Measurements from ENCODE around the gene ATF1. TPM values are rescaled to one million over a fixed set of nuclear protein-coding genes. Genes with fewer than 3 reads are reported as not detected.

The ATF1 gene
- total and polyA plus RNA-seq, 2 of the 8 experiments (the other 6 are each of a cell fraction or from before 2014, with no cell fraction given) = 23.2 to 41.8 TPM

DNA sequence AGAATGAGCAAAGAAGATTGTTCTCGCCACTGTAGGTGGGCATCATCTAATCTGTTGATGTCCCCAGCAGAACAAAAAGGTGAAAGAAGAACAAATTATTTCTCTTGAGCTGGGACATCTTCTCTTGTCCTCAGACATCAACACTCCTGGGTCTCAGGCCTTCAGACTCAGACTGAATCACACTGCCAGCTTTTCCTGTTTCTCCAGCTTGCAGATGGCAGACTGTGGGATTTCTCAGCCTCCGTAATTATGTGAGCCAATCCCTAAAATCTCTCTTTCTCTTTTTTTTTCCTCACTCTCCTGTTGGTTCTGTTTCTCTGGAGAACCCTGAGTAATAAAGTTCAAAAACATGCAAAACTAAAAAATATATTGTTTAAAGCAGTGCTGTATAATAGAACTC is 75.1 kb downstream of the ATF1 start:
- Histone ChIP-seq H3K23ac (ENCODE audit: insufficient read length) (no peak overlapping the region), H3K18ac (ENCODE audit: extremely low read depth, low read length) (no peak overlapping the region), H2AK5ac (ENCODE audit: low read depth, low read length) (no peak overlapping the region), H3K9me3 (ENCODE audit: insufficient read depth in 2 of 2, low read depth in 1 of 2, low read length in 1 of 2) (peaks cover 10 to 15% of the 10 kb centered on the region in 2 experiments), H2AFZ (ENCODE audit: low read length) (no peak overlapping the region), H3K4me3 (ENCODE audit: extremely low read depth in 1 of 4, insufficient read depth in 2 of 4, low read depth in 3 of 4, low read length in 4 of 4) (no peak overlapping the region), H3K27ac (ENCODE audit: low read depth, low read length) (no peak overlapping the region), H4K20me1 (replicated peaks in 1 of 2; ENCODE audit: control insufficient read depth in 1 of 2, insufficient read depth in 2 of 2, low read length in 2 of 2) (no peaks in the 10 kb centered on the region), H3K4me2 (ENCODE audit: insufficient read depth in 1 of 2, low read depth in 2 of 2, low read length in 2 of 2) (no peak overlapping the region), H3K79me2 (ENCODE audit: control insufficient read depth in 1 of 2, insufficient read depth in 2 of 2, low read length in 2 of 2) (no peaks in the 10 kb centered on the region), H2BK15ac (ENCODE audit: low read length) (no peak overlapping the region), H3K4me1 (replicated peaks in 1 of 4; ENCODE audit: control insufficient read depth in 3 of 4, insufficient read depth in 4 of 4, low read length in 3 of 4) (no peaks in the 10 kb centered on the region; a peak in 1 of 7 replicates), H3K14ac (ENCODE audit: insufficient read length) (no peak overlapping the region), H3K27me3 (replicated peaks in 1 of 4; ENCODE audit: control insufficient read depth in 3 of 4, extremely low read depth in 1 of 4, insufficient read depth in 3 of 4, low read length in 3 of 4) (no peaks in the 10 kb centered on the region; a peak in 1 of 7 replicates), H4K5ac (ENCODE audit: insufficient read length, low read depth, low read length) (no peak overlapping the region), H3K4ac (replicated peaks; ENCODE audit: insufficient read length, low read depth, low read length) (no peak overlapping the region), H4K91ac (replicated peaks; ENCODE audit: insufficient read length, low read length) (no peak overlapping the region), H4K8ac (ENCODE audit: extremely low read depth, insufficient read depth, low read length) (no peak overlapping the region), H2BK5ac (ENCODE audit: low read depth, low read length) (no peak overlapping the region), H2BK12ac (ENCODE audit: low read depth, low read length) (no peak overlapping the region), H2BK120ac (replicated peaks; ENCODE audit: low read depth, low read length) (no peak overlapping the region), H3K79me1 (ENCODE audit: low read depth, low read length) (no peaks in the 10 kb centered on the region), H3K36me3 (ENCODE audit: control insufficient read depth in 2 of 4, insufficient read depth in 4 of 4, low read length in 3 of 4) (no peaks in the 10 kb centered on the region), H3K56ac (replicated peaks; ENCODE audit: insufficient read length, low read depth, low read length) (no peak overlapping the region), H3K23me2 (ENCODE audit: low read depth, low read length) (no peaks in the 10 kb centered on the region), H2BK20ac (ENCODE audit: low read length) (no peak overlapping the region), H3K9ac (replicated peaks in 1 of 4; ENCODE audit: extremely low read depth in 1 of 4, low read depth in 3 of 4, low read length in 3 of 4) (no peak overlapping the region)
- WGBS, 2 experiments (ENCODE audit: extremely low coverage in 1 of 2, insufficient coverage in 1 of 2, insufficient read length in 1 of 2, insufficient replicate concordance in 2 of 2, low coverage in 1 of 2, low lambda C conversion rate in 2 of 2, missing lambda C conversion rate in 1 of 2) = 80% methylated on average over 2 of the region's 2 CpGs; no CpG with 5 or more reads in 1 of the 2 experiments
- no peak for DNase-seq (ENCODE audit: low read depth in 1 of 2, low spot score in 2 of 2)
- ChIA-PET POLR2A (ENCODE audit: partially characterized antibody) (no interaction called here), CTCF (ENCODE audit: partially characterized antibody) (interaction anchor here (0.8 to 1.8 kb wide), 4 partner anchors 80 to 148 kb away, joined by 3 to 5 read pairs (median 4); no protein-coding TSS in a partner anchor)
- no peak for FAIRE-seq
- TF ChIP-seq, protein P1, sequence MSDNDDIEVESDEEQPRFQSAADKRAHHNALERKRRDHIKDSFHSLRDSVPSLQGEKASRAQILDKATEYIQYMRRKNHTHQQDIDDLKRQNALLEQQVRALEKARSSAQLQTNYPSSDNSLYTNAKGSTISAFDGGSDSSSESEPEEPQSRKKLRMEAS (IDR thresholded peaks at IDR 0.05) = no peak
- TF ChIP-seq CHD1 (IDR thresholded peaks at IDR 0.05; ENCODE audit: low read depth, low read length) = no peak
- no peak for TF ChIP-seq EP300 (IDR thresholded peaks at IDR 0.05; ENCODE audit: borderline replicate concordance in 1 of 2, low read depth in 2 of 2, low read length in 2 of 2)
- TF ChIP-seq FOSL1 (IDR thresholded peaks at IDR 0.05; ENCODE audit: insufficient read depth, low read depth, low read length) = no peak
- TF ChIP-seq SP1 (IDR thresholded peaks at IDR 0.05; ENCODE audit: low read depth, low read length) = no peak
- no peak for TF ChIP-seq CBX8 (IDR thresholded peaks at IDR 0.05; ENCODE audit: borderline replicate concordance, low read depth, low read length)
- no peak for TF ChIP-seq SP4 (IDR thresholded peaks at IDR 0.05; ENCODE audit: low read length)
- TF ChIP-seq POLR2A (IDR thresholded peaks at IDR 0.05; ENCODE audit: control extremely low read depth in 1 of 2, low read depth in 2 of 2, low read length in 2 of 2) = no peak
- TF ChIP-seq NRF1 (IDR thresholded peaks at IDR 0.05; ENCODE audit: low read depth, low read length) = no peak
- no peak for TF ChIP-seq BACH1 (IDR thresholded peaks at IDR 0.05; ENCODE audit: low read length)
